ENCODE data around the gene TMCO6. TPM values are rescaled to one million over a fixed set of nuclear protein-coding genes. Genes with fewer than 3 reads are reported as not detected.

TMCO6 gene
- polyA plus RNA-seq, 3 donors: 9.8 to 45.5 (median 12.6) TPM

- Histone ChIP-seq H3K36me3 (replicated peaks in 1 of 2; ENCODE audit: control insufficient read depth in 1 of 2, insufficient read depth in 2 of 2, low read length in 2 of 2) (peaks cover 35 to 39% of the 10 kb centered on the region in 2 donors), H3K27ac (ENCODE audit: low read depth in 1 of 2, low read length in 2 of 2) (no peak overlapping the region), H3K27me3 (ENCODE audit: control insufficient read depth in 2 of 2, insufficient read depth in 2 of 2, low read length in 2 of 2) (no peaks in the 10 kb centered on the region), H3K9ac (ENCODE audit: insufficient read depth, low read length, poor library complexity, severe bottlenecking) (no peak overlapping the region), H3K9me3 (replicated peaks in 1 of 2; ENCODE audit: control insufficient read depth in 1 of 2, insufficient read depth in 1 of 2, low read length in 2 of 2) (no peaks in the 10 kb centered on the region), H4K20me1 (ENCODE audit: insufficient read depth, low read length) (peaks cover 22% of the 10 kb centered on the region), H3K4me1 (ENCODE audit: control insufficient read depth in 1 of 2, insufficient read depth in 2 of 2, low read length in 2 of 2) (peaks cover 34 to 51% of the 10 kb centered on the region in 2 donors), H2AFZ (ENCODE audit: insufficient read depth, low read depth, low read length, poor library complexity, severe bottlenecking) (no peak overlapping the region), H3K4me2 (replicated peaks; ENCODE audit: extremely low read depth, low read length, poor library complexity, severe bottlenecking) (no peak overlapping the region), H3K79me2 (ENCODE audit: insufficient read depth, low read length) (peaks cover 42% of the 10 kb centered on the region), H3K4me3 (replicated peaks in 1 of 3; ENCODE audit: low read depth in 2 of 3, low read length in 3 of 3) (no peak overlapping the region)
- no peak for DNase-seq
- intact Hi-C loops (cut with micrococcal nuclease): loop anchor here in 1 of 2 donors (10.0 kb wide), 1 partner anchor 63 kb away; the partner anchor contains the start of gene ZMAT2
- no peak overlapping the region for H3K4me3 Mint-ChIP-seq
- no peak overlapping the region for H3K27ac Mint-ChIP-seq
- WGBS (ENCODE audit: insufficient coverage): 92% methylated on average over 8 of the region's 8 CpGs
- H3K27me3 Mint-ChIP-seq (ENCODE audit: low read depth in 3 of 3): peaks cover 0 to 7% (median 1%) of the 10 kb centered on the region in 3 donors
- no peaks in the 10 kb centered on the region for H3K9me3 Mint-ChIP-seq
- TF ChIP-seq CTCF (IDR thresholded peaks at IDR 0.05): no peak
- H3K4me1 Mint-ChIP-seq: peaks cover 42% of the 10 kb centered on the region
- peaks cover 44 to 53% of the 10 kb centered on the region in 2 donors for H3K36me3 Mint-ChIP-seq
These were observed 2.5 kb downstream of the TMCO6 start for GRCh38 chr5:140641716-140642115.

GRCh38 chr5:140642718-140643117 lies 3.5 kb downstream of the TMCO6 start:
- Histone ChIP-seq H4K20me1 (ENCODE audit: insufficient read depth, low read length) (peaks cover 26% of the 10 kb centered on the region), H3K4me3 (replicated peaks in 1 of 3; ENCODE audit: low read depth in 2 of 3, low read length in 3 of 3) (no peak overlapping the region), H2AFZ (ENCODE audit: insufficient read depth, low read depth, low read length, poor library complexity, severe bottlenecking) (no peak overlapping the region), H3K9ac (ENCODE audit: insufficient read depth, low read length, poor library complexity, severe bottlenecking) (no peak overlapping the region), H3K4me1 (ENCODE audit: control insufficient read depth in 1 of 2, insufficient read depth in 2 of 2, low read length in 2 of 2) (peaks cover 34 to 46% of the 10 kb centered on the region in 2 donors), H3K27ac (ENCODE audit: low read depth in 1 of 2, low read length in 2 of 2) (no peak overlapping the region), H3K4me2 (replicated peaks; ENCODE audit: extremely low read depth, low read length, poor library complexity, severe bottlenecking) (no peak overlapping the region), H3K27me3 (ENCODE audit: control insufficient read depth in 2 of 2, insufficient read depth in 2 of 2, low read length in 2 of 2) (no peaks in the 10 kb centered on the region), H3K79me2 (ENCODE audit: insufficient read depth, low read length) (peaks cover 49% of the 10 kb centered on the region), H3K36me3 (replicated peaks in 1 of 2; ENCODE audit: control insufficient read depth in 1 of 2, insufficient read depth in 2 of 2, low read length in 2 of 2) (peaks cover 35 to 39% of the 10 kb centered on the region in 2 donors), H3K9me3 (replicated peaks in 1 of 2; ENCODE audit: control insufficient read depth in 1 of 2, insufficient read depth in 1 of 2, low read length in 2 of 2) (no peaks in the 10 kb centered on the region)
- Mint-ChIP-seq H3K4me3 (no peak overlapping the region), H3K27me3 (ENCODE audit: low read depth in 3 of 3) (peaks cover 0 to 7% (median 1%) of the 10 kb centered on the region in 3 donors), H3K27ac (peak overlapping the region in 1 of 7 donors; percentile 15), H3K36me3 (peaks cover 44 to 53% of the 10 kb centered on the region in 2 donors), H3K4me1 (peaks cover 38% of the 10 kb centered on the region), H3K9me3 (no peaks in the 10 kb centered on the region)
- DNase-seq: no peak
- no peak for TF ChIP-seq CTCF (IDR thresholded peaks at IDR 0.05)
- intact Hi-C loops (cut with micrococcal nuclease): loop anchor here in 1 of 2 donors (10.0 kb wide), 1 partner anchor 62 kb away; the partner anchor contains the start of gene ZMAT2
- WGBS (ENCODE audit: insufficient coverage): 75% methylated on average over 2 of the region's 3 CpGs

All from CD14-positive monocyte (primary cell).